ENCODE measurements around the gene GLA. TPM values are rescaled to one million over a fixed set of nuclear protein-coding genes. Genes with fewer than 3 reads are reported as not detected.

GLA gene
- total and polyA plus RNA-seq, 2 of the 8 experiments (the other 6 are each of a cell fraction or from before 2014, with no cell fraction given): 33.6 to 47.3 TPM

GRCh38 chrX:101408532-101408841 is 762 bp upstream of the GLA start:
- H3K18ac ChIP-seq (ENCODE audit: extremely low read depth, low read length): no peak overlapping the region
- H4K20me1 ChIP-seq (replicated peaks in 1 of 2; ENCODE audit: control insufficient read depth in 1 of 2, insufficient read depth in 2 of 2, low read length in 2 of 2): peaks cover 0 to 2% of the 10 kb centered on the region in 2 experiments
- 0% methylated on average over 2 of the region's 8 CpGs; no CpG with 5 or more reads in 1 of the 2 experiments for WGBS, 2 experiments (ENCODE audit: extremely low coverage in 1 of 2, insufficient coverage in 1 of 2, insufficient read length in 1 of 2, insufficient replicate concordance in 2 of 2, low coverage in 1 of 2, low lambda C conversion rate in 2 of 2, missing lambda C conversion rate in 1 of 2)
- peak overlapping the region; percentile 60 to 98 (median 92) for H3K4me3 ChIP-seq (ENCODE audit: extremely low read depth in 1 of 4, insufficient read depth in 2 of 4, low read depth in 3 of 4, low read length in 4 of 4)
- ChIA-PET POLR2A (ENCODE audit: partially characterized antibody) (no interaction called here), CTCF (ENCODE audit: partially characterized antibody) (no interaction called here)
- peak overlapping the region; percentile 83; the same call in 1 of the 2 replicates for H4K8ac ChIP-seq (ENCODE audit: extremely low read depth, insufficient read depth, low read length)
- no peak overlapping the region for H2BK15ac ChIP-seq (ENCODE audit: low read length)
- DNase-seq (ENCODE audit: low read depth in 1 of 2, low spot score in 2 of 2) (no peak), FAIRE-seq (no peak)
- H3K23me2 ChIP-seq (ENCODE audit: low read depth, low read length): peaks cover 4% of the 10 kb centered on the region; the same call in 1 of the 2 replicates
- H2BK120ac ChIP-seq (replicated peaks; ENCODE audit: low read depth, low read length): no peak overlapping the region
- no peak overlapping the region for H4K5ac ChIP-seq (ENCODE audit: insufficient read length, low read depth, low read length)
- no peaks in the 10 kb centered on the region; a peak in 1 of 7 replicates for H3K4me1 ChIP-seq (replicated peaks in 1 of 4; ENCODE audit: control insufficient read depth in 3 of 4, insufficient read depth in 4 of 4, low read length in 3 of 4)
- H3K36me3 ChIP-seq (ENCODE audit: control insufficient read depth in 2 of 4, insufficient read depth in 4 of 4, low read length in 3 of 4): peaks cover 0 to 14% (median 7%) of the 10 kb centered on the region in 4 experiments; a peak in 5 of 8 replicates
- TF ChIP-seq EP300 (IDR thresholded peaks at IDR 0.05; ENCODE audit: borderline replicate concordance in 1 of 2, low read depth in 2 of 2, low read length in 2 of 2): no peak
- 0 out of 2 replicates have a peak, but pooled peaks have one; percentile 10 for TF ChIP-seq PHF8 (conservative IDR thresholded peaks at IDR 0.05; ENCODE audit: low read depth, low read length)
- no peak for TF ChIP-seq USF2 (IDR thresholded peaks at IDR 0.05; ENCODE audit: low read length)
- TF ChIP-seq CEBPB (IDR thresholded peaks at IDR 0.05; ENCODE audit: low read depth, low read length): no peak
- no peak for TF ChIP-seq JUND (IDR thresholded peaks at IDR 0.05; ENCODE audit: low read length)
- TF ChIP-seq TCF12 (IDR thresholded peaks at IDR 0.05; ENCODE audit: low read depth, low read length): no peak
- TF ChIP-seq RFX5 (IDR thresholded peaks at IDR 0.05; ENCODE audit: borderline replicate concordance, low read depth, low read length): no peak
- TF ChIP-seq HDAC2 (IDR thresholded peaks at IDR 0.05; ENCODE audit: borderline replicate concordance in 1 of 2, low read depth in 2 of 2, low read length in 2 of 2): no peak
- H2BK12ac ChIP-seq (ENCODE audit: low read depth, low read length): no peak overlapping the region; the same call in 1 of the 2 replicates
- H2AK5ac ChIP-seq (ENCODE audit: low read depth, low read length): no peak overlapping the region
- no peak overlapping the region for H3K14ac ChIP-seq (ENCODE audit: insufficient read length)
- no peak overlapping the region for H3K56ac ChIP-seq (replicated peaks; ENCODE audit: insufficient read length, low read depth, low read length)
- no peak overlapping the region for H3K4ac ChIP-seq (replicated peaks; ENCODE audit: insufficient read length, low read depth, low read length)
- H3K27me3 ChIP-seq (replicated peaks in 1 of 4; ENCODE audit: control insufficient read depth in 3 of 4, extremely low read depth in 1 of 4, insufficient read depth in 3 of 4, low read length in 3 of 4): no peaks in the 10 kb centered on the region
- peak overlapping the region; percentile 90; the same call in 1 of the 2 replicates for H2BK5ac ChIP-seq (ENCODE audit: low read depth, low read length)
- peak overlapping the region; percentile 69 to 99 (median 93) for H3K9ac ChIP-seq (replicated peaks in 1 of 4; ENCODE audit: extremely low read depth in 1 of 4, low read depth in 3 of 4, low read length in 3 of 4)
- H3K9me3 ChIP-seq (ENCODE audit: insufficient read depth in 2 of 2, low read depth in 1 of 2, low read length in 1 of 2): no peaks in the 10 kb centered on the region
- no peak overlapping the region for H2AFZ ChIP-seq (ENCODE audit: low read length)
- no peak overlapping the region for H2BK20ac ChIP-seq (ENCODE audit: low read length)
- H3K79me1 ChIP-seq (ENCODE audit: low read depth, low read length): no peaks in the 10 kb centered on the region
- no peak overlapping the region for H3K23ac ChIP-seq (ENCODE audit: insufficient read length)
- peak overlapping the region; percentile 67 to 72 for H3K4me2 ChIP-seq (ENCODE audit: insufficient read depth in 1 of 2, low read depth in 2 of 2, low read length in 2 of 2)
- no peak overlapping the region for H4K91ac ChIP-seq (replicated peaks; ENCODE audit: insufficient read length, low read length)
- H3K79me2 ChIP-seq (ENCODE audit: control insufficient read depth in 1 of 2, insufficient read depth in 2 of 2, low read length in 2 of 2): peaks cover 5 to 63% of the 10 kb centered on the region in 2 experiments
- peak overlapping the region; percentile 98 for H3K27ac ChIP-seq (ENCODE audit: low read depth, low read length)
